ENCODE data around the gene CDH26.

CDH26 gene

DNA sequence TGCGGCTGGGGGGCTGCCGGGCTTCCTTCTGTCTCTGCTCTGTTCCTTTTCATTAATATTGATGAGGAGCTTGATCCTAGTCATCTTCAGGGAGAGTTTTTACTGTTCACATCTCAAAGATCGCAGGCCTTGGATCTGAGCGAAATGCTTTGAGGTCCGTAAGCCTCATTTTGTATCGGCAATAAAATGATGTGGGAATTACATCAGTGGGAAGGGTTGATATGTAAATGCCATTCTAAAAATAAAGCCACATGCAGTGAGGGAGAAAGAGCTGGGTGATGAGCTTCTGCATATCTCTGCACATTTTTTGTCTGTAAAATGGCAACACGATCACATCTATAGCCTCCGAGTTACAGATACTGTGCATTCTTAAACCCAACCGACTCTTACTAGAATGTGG is 24.9 kb downstream of the CDH26 start:
- no peak for DNase-seq (ENCODE audit: low read depth in 1 of 2, low spot score in 1 of 2)

GRCh38 chr20:59984541-59984940 is 26.3 kb downstream of the CDH26 start:
- DNase-seq (ENCODE audit: low read depth in 1 of 2, low spot score in 1 of 2): no peak

DNA sequence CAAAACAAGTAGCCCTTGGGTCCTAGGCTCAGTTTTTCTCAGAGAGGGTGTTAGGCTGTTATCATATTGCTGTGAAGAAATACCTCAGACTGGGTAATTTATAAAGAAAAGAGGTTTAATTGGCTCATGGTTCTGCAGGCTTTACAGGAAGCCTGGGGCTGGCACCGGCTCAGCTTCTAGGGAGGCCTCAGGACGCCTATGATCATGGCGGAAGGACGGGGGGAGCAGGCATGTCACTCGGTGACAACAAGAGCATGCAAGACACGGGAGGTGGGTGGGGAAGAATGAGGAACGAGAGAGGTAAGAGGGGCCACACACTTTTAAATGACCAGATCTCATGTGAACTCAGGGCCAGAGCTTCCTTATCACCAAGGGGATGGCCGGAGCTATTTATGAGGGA is 26.9 kb downstream of the CDH26 start:
- DNase-seq (ENCODE audit: low read depth in 1 of 2, low spot score in 1 of 2): no peak

- no peak for DNase-seq (ENCODE audit: low read depth in 1 of 2, low spot score in 1 of 2)
Observed at GRCh38 chr20:59985864-59986263, 27.6 kb downstream of the CDH26 start.

GRCh38 chr20:59987135-59987534 is 28.9 kb downstream of the CDH26 start:
- no peak for DNase-seq (ENCODE audit: low read depth in 1 of 2, low spot score in 1 of 2)

DNA sequence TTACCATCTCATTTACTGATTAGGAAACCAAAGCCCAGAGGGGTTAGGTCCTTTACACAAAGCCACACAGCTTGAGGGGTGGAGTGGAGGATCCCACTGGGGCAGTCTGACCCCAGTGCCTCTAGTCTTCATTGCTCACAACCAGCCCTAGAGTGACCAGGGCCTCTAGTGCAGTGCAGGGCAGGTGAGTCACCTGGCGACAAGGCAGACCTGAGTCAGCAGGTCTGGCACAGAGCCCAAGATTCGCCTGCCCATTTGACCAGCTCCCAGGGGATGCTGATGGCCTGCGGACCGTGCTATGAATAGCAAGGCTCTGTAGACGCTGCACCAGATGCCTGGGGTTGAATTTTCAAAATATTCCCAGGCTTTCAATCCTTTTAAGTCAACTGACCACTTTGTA is 29.9 kb downstream of the CDH26 start:
- DNase-seq (ENCODE audit: low read depth in 1 of 2, low spot score in 1 of 2): no peak

- DNase-seq (ENCODE audit: low read depth in 1 of 2, low spot score in 1 of 2): no peak
Observed at GRCh38 chr20:59992526-59993084, 34.4 kb downstream of the CDH26 start.

DNA sequence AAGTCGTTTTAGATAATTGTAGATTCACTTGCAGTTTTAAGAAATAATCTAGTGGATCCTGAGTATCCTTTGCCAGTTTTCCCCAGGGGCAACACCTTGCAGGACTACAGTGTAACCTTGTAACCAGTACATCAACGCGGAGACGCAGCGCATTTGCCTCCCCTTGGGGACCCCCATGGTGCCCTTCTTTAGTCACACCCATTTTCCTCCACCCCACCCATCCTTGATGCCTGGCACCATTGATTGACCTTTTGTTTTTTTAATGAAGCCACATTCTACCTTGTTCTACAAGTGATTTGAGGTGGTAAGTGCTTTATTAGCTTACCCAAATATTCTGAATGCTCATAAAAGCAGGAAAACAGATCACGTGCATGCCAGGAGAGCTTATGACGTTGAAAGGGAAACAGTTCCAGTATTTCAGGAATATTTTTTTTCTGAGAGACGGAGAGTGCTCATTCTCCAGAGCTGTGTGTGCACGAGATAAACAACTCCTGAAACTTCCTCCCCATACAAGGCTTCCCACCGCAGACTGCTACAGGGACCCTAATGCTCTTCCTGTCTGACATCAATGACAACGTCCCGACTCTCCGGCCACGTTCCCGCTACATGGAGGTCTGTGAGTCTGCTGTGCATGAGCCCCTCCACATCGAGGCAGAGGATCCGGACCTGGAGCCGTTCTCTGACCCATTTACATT is 35.7 kb downstream of the CDH26 start:
- DNase-seq (ENCODE audit: low read depth in 1 of 2, low spot score in 1 of 2): no peak

DNA sequence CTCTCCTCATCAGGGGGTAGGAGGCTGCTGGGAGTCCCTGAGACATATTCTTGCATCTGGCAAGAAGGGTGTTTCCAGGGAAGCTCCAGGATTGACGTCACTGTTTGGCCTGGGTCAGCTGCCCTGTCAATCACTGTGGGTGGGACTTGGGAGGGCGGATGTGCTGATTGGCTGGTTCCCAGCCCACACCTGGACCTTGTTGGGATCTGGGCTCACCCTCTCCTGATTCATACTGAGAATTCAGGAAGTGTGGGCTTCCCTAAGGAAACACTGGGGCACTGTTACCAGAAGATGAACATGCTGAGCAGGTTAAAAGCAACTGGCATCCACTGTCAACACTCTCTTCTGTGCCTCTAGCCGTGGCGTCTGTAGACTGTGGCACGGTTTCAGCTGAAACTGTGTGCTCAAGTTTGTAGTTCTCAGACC is 36.5 kb downstream of the CDH26 start:
- DNase-seq (ENCODE audit: low read depth in 1 of 2, low spot score in 1 of 2): no peak

- no peak for DNase-seq (ENCODE audit: low read depth in 1 of 2, low spot score in 1 of 2)
Observed at GRCh38 chr20:59996108-59996507, 37.9 kb downstream of the CDH26 start.

- DNase-seq (ENCODE audit: low read depth in 1 of 2, low spot score in 1 of 2): no peak
Observed at GRCh38 chr20:59997896-59998295, 39.7 kb downstream of the CDH26 start.

- DNase-seq (ENCODE audit: low read depth in 1 of 2, low spot score in 1 of 2): no peak
Observed at GRCh38 chr20:59999502-59999901, 41.3 kb downstream of the CDH26 start.

DNA sequence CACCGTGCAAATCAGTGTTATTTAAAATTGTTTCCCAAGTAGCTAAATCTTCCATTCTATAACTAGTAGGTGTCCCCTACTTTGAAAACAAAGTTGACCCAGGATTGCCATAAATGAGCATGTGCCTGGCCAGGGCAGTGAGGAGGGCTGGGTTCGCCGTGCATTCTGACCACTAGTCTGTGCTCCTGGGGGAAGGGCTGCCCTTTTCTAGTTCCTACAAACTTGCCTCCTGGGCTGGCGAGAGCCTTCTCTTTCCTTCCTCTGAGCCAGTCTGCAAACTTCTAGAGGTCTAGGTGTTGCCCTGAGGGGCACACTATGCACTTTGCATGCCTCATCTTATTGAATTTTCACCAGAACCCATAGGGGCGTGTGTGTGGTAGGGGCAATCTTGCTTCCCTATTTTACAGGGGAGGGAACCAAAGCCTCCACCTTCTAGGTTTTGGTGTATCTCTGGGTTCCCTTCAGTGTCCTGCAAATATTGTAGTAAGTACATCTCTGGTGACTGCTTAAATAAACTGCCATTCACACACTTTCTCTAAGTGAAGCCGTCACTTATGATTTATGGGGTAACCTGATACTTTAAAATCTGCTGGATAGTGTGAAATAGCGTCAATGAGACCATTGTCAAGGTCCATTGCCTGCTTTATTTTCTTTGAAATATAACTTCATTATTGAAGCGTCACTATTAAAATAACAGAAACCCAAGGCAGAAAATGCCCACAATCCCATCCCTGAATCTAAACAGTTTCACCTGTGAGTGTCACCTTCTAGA is 42.2 kb downstream of the CDH26 start:
- DNase-seq (ENCODE audit: low read depth in 1 of 2, low spot score in 1 of 2): no peak

- DNase-seq (ENCODE audit: low read depth in 1 of 2, low spot score in 1 of 2): no peak
Observed at GRCh38 chr20:60001108-60001507, 42.9 kb downstream of the CDH26 start.

DNA sequence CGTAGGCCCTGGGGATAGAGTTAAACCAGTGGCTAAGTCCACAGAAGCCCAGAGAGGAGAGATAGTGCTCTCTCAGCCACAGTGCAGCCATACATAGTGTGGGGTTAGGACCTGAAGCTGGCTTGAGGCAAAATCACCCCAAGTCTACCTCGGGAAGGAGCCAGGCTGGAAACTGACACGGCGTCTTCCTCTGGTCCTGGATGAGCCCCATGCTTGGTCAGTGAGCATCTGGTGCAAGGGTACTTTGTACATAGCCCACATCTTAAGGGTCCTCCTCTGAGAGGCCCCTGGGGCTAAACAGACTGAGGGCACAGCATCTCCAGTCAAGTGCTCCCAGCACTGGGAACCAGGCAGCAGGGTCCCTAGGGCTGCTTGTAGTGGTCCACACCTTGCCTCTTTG is 45.6 kb downstream of the CDH26 start:
- no peak for DNase-seq (ENCODE audit: low read depth in 1 of 2, low spot score in 1 of 2)

- no peak for DNase-seq (ENCODE audit: low read depth in 1 of 2, low spot score in 1 of 2)
Observed at GRCh38 chr20:60006261-60006660, 48.0 kb downstream of the CDH26 start.

GRCh38 chr20:60007464-60007863 is 49.2 kb downstream of the CDH26 start:
- no peak for DNase-seq (ENCODE audit: low read depth in 1 of 2, low spot score in 1 of 2)

DNA sequence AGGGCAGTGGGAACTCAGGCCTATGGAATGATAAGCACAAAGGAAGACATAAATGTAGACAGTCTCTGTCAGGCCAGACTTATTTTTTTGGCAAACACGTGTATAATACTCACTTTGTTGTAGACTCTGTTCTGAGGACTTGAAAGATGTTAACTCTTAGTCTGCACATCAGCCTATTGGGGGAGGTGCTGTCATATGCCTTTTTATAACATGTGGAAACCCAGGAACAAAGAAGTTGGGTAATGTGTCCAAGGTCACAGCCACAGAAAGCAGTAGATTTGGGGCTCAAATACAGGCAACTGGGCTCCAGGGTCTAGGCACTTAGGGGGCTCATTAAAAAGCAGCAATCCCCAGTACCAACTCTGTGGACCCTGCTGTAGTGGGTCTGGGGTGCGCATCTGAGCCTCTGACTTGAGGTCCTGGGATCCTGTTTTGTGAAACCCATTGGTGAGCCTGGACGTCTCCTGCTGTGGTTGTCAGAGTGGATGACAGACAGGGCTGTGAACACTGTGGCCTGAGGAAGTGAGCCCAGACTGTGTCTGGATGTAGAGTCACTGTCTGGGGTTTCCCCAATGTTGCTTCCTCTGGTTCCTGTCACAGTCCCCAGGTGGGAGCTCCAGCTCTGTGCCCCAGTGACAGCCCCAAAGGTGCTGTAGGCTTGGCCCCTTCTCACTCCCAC is 50.0 kb downstream of the CDH26 start:
- no peak for DNase-seq (ENCODE audit: low read depth in 1 of 2, low spot score in 1 of 2)

- no peak for DNase-seq (ENCODE audit: low read depth in 1 of 2, low spot score in 1 of 2)
Observed at GRCh38 chr20:60009318-60009717, 51.1 kb downstream of the CDH26 start.

GRCh38 chr20:60009826-60010616 is 51.8 kb downstream of the CDH26 start:
- no peak for DNase-seq (ENCODE audit: low read depth in 1 of 2, low spot score in 1 of 2)

All from activated CD4-positive, alpha-beta T cell treated with anti-CD3 and anti-CD28 coated beads, Interleukin-2, amount 50 U/mL, for 24 hours (primary cell).